ENCODE data around the gene GGA2.

- TF ChIP-seq, protein P1, sequence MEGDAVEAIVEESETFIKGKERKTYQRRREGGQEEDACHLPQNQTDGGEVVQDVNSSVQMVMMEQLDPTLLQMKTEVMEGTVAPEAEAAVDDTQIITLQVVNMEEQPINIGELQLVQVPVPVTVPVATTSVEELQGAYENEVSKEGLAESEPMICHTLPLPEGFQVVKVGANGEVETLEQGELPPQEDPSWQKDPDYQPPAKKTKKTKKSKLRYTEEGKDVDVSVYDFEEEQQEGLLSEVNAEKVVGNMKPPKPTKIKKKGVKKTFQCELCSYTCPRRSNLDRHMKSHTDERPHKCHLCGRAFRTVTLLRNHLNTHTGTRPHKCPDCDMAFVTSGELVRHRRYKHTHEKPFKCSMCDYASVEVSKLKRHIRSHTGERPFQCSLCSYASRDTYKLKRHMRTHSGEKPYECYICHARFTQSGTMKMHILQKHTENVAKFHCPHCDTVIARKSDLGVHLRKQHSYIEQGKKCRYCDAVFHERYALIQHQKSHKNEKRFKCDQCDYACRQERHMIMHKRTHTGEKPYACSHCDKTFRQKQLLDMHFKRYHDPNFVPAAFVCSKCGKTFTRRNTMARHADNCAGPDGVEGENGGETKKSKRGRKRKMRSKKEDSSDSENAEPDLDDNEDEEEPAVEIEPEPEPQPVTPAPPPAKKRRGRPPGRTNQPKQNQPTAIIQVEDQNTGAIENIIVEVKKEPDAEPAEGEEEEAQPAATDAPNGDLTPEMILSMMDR (IDR thresholded peaks at IDR 0.05; ENCODE audit: low read depth, low read length): no peak
- TF ChIP-seq POLR2A (IDR thresholded peaks at IDR 0.05; ENCODE audit: extremely low read depth, insufficient read length): no peak
Observed at GRCh38 chr16:23491490-23492391, 18.6 kb downstream of the GGA2 start.

Data from NB4 (cell line).